Activated T-cell treated with anti-CD3 and anti-CD28 coated beads, Interleukin-2, amount 50 U/mL, for 72 hours (primary cell): ENCODE results near the gene NPRL2. TPM values are rescaled to one million over a fixed set of nuclear protein-coding genes. Genes with fewer than 3 reads are reported as not detected.
"Not testable (repeated sequence)": the region's sequence is repeated elsewhere in the genome, so short reads cannot be mapped to it uniquely, and the experiment has no call there.

Source experiments
- ATAC-seq, 2 donors: fragments of 150-1000 bp; cut with Tn5 transposase; replicated peaks in 1 of 2; 2 replicates each; pipeline ENCODE4 v1.10.0; 2021; ENCODE audit warnings: moderate library complexity in 2 of 2, mild to moderate bottlenecking in 1 of 2
- DNase-seq, 2 donors: peaks; one replicate each; pipeline ENCODE4 v3.0.0; 2021 to 2022; ENCODE audit warnings: mixed read lengths in 1 of 2
- H3K27ac Mint-ChIP-seq: one replicate; pipeline ENCODE4 v1.8.0; 2022; ENCODE audit warnings: mild to moderate bottlenecking, moderate library complexity, mixed read lengths
- H3K27me3 Mint-ChIP-seq: one replicate; pipeline ENCODE4 v1.8.0; 2022; ENCODE audit warnings: low read depth, mixed read lengths
- H3K36me3 Mint-ChIP-seq, 2 donors: one replicate each; pipeline ENCODE4 v1.8.0; 2022; ENCODE audit warnings: mixed read lengths in 2 of 2, mild to moderate bottlenecking in 1 of 2; ENCODE audit not compliant: insufficient read depth in 2 of 2
- H3K4me1 Mint-ChIP-seq: one replicate; pipeline ENCODE4 v1.8.0; 2022; ENCODE audit warnings: low read depth, mixed read lengths
- H3K4me3 Mint-ChIP-seq, 2 donors: one replicate each; pipeline ENCODE4 v1.8.0; 2022; ENCODE audit warnings: mild to moderate bottlenecking in 2 of 2, mixed read lengths in 2 of 2, moderate library complexity in 2 of 2
- H3K9me3 Mint-ChIP-seq, 2 donors: one replicate each; pipeline ENCODE4 v1.8.0; 2022; ENCODE audit warnings: mixed read lengths in 2 of 2
- total RNA-seq, 2 donors: library from RNA; stranded (reverse); gene quantifications; one replicate each; pipeline ENCODE4 v1.2.3, GENCODE V29; 2022

The NPRL2 gene
- total RNA-seq, 2 donors from 2014 or later: 46.0 to 46.4 TPM

GRCh38 chr3:50316657-50317242, 33.8 kb downstream of the NPRL2 start:
- no peaks in the 10 kb centered on the region for H3K9me3 Mint-ChIP-seq
- peak; percentile 30 to 38 for ATAC-seq
- H3K4me1 Mint-ChIP-seq: peaks cover 39% of the 10 kb centered on the region
- peak overlapping the region; percentile 13 for H3K27ac Mint-ChIP-seq
- peak overlapping the region; percentile 16 to 66 for H3K4me3 Mint-ChIP-seq
- no peaks in the 10 kb centered on the region for H3K27me3 Mint-ChIP-seq
- no peaks in the 10 kb centered on the region for H3K36me3 Mint-ChIP-seq
- peak in 1 of 2 donors; percentile 49 for DNase-seq

- Mint-ChIP-seq H3K27ac (no peak overlapping the region), H3K36me3 (no peaks in the 10 kb centered on the region), H3K27me3 (no peaks in the 10 kb centered on the region), H3K9me3 (no peaks in the 10 kb centered on the region), H3K4me1 (peaks cover 30% of the 10 kb centered on the region), H3K4me3 (no peak overlapping the region)
- ATAC-seq: no peak
- no peak for DNase-seq
These were observed 35.8 kb downstream of the NPRL2 start for GRCh38 chr3:50314816-50315215.

GRCh38 chr3:50314342-50314741, 36.2 kb downstream of the NPRL2 start:
- Mint-ChIP-seq H3K36me3 (no peaks in the 10 kb centered on the region), H3K4me3 (no peak overlapping the region), H3K27ac (no peak overlapping the region), H3K9me3 (no peaks in the 10 kb centered on the region), H3K27me3 (no peaks in the 10 kb centered on the region), H3K4me1 (peaks cover 26% of the 10 kb centered on the region)
- no peak for ATAC-seq
- DNase-seq: no peak

- peaks cover 14% of the 10 kb centered on the region for H3K4me1 Mint-ChIP-seq
- ATAC-seq, DNase-seq, H3K36me3 Mint-ChIP-seq, H3K4me3 Mint-ChIP-seq, H3K27ac Mint-ChIP-seq, H3K27me3 Mint-ChIP-seq, H3K9me3 Mint-ChIP-seq: not testable (repeated sequence)
These were observed 38.5 kb downstream of the NPRL2 start for GRCh38 chr3:50312041-50312440.

- ATAC-seq (peak; percentile 60 to 63), DNase-seq (no peak)
- peaks cover 25% of the 10 kb centered on the region for H3K4me1 Mint-ChIP-seq
- no peak overlapping the region for H3K4me3 Mint-ChIP-seq
- H3K27me3 Mint-ChIP-seq: no peaks in the 10 kb centered on the region
- no peaks in the 10 kb centered on the region for H3K9me3 Mint-ChIP-seq
- H3K27ac Mint-ChIP-seq: no peak overlapping the region
- no peaks in the 10 kb centered on the region for H3K36me3 Mint-ChIP-seq
These were observed 46.0 kb downstream of the NPRL2 start for GRCh38 chr3:50304601-50305000.

- H3K4me3 Mint-ChIP-seq: no peak within 1 kb of the TSS
- no peaks in the 10 kb centered on the region for H3K9me3 Mint-ChIP-seq
- no peak for DNase-seq
- H3K27ac Mint-ChIP-seq: no peak within 1 kb of the TSS
- H3K27me3 Mint-ChIP-seq: no peaks in the 10 kb centered on the region
- H3K4me1 Mint-ChIP-seq: peaks cover 29% of the 10 kb centered on the region
- H3K36me3 Mint-ChIP-seq: no peaks in the 10 kb centered on the region
- ATAC-seq: no peak
These were observed 47.4 kb downstream of the NPRL2 start, which contains the start of gene HYAL1 for GRCh38 chr3:50303013-50303815. Gene HYAL1 (minus strand): TSS chr3:50303574. CDS start chr3:50302956, 618 bp downstream.

GRCh38 chr3:50302095-50303012, 48.2 kb downstream of the NPRL2 start:
- ATAC-seq: no peak
- no peak overlapping the region for H3K4me3 Mint-ChIP-seq
- H3K36me3 Mint-ChIP-seq: no peaks in the 10 kb centered on the region
- H3K4me1 Mint-ChIP-seq: peaks cover 33% of the 10 kb centered on the region
- H3K27ac Mint-ChIP-seq: no peak overlapping the region
- H3K27me3 Mint-ChIP-seq: no peaks in the 10 kb centered on the region
- H3K9me3 Mint-ChIP-seq: no peaks in the 10 kb centered on the region
- no peak for DNase-seq

GRCh38 chr3:50300681-50301254, 49.8 kb downstream of the NPRL2 start:
- Mint-ChIP-seq H3K4me1 (peaks cover 33% of the 10 kb centered on the region), H3K9me3 (no peaks in the 10 kb centered on the region)

GRCh38 chr3:50299929-50300680, 50.5 kb downstream of the NPRL2 start:
- Mint-ChIP-seq H3K4me3 (peak overlapping the region; percentile 94 to 98), H3K9me3 (no peaks in the 10 kb centered on the region), H3K4me1 (peaks cover 32% of the 10 kb centered on the region), H3K36me3 (no peaks in the 10 kb centered on the region), H3K27ac (peak overlapping the region; percentile 82), H3K27me3 (no peaks in the 10 kb centered on the region)
- DNase-seq (no peak), ATAC-seq (peak in 1 of 2 donors; percentile 4)

More at GRCh38 chr3:50300681-50301254, 49.8 kb downstream of the NPRL2 start:
- DNase-seq: no peak
- no peak for ATAC-seq
- peak overlapping the region; percentile 94 to 98 for H3K4me3 Mint-ChIP-seq
- H3K27me3 Mint-ChIP-seq: no peaks in the 10 kb centered on the region
- H3K36me3 Mint-ChIP-seq: no peaks in the 10 kb centered on the region
- no peak overlapping the region for H3K27ac Mint-ChIP-seq

GRCh38 chr3:50299638-50299928, 51.0 kb downstream of the NPRL2 start:
- H3K36me3 Mint-ChIP-seq: no peaks in the 10 kb centered on the region
- H3K27me3 Mint-ChIP-seq: no peaks in the 10 kb centered on the region
- DNase-seq (no peak), ATAC-seq (no peak)
- H3K27ac Mint-ChIP-seq: peak overlapping the region; percentile 82
- H3K4me3 Mint-ChIP-seq: peak overlapping the region; percentile 94 to 98
- H3K4me1 Mint-ChIP-seq: peaks cover 27% of the 10 kb centered on the region
- H3K9me3 Mint-ChIP-seq: no peaks in the 10 kb centered on the region

GRCh38 chr3:50298836-50299637, 51.5 kb downstream of the NPRL2 start, which contains the start of the genes HYAL3 and NAA80:
Gene HYAL3 (minus strand): TSS chr3:50299405. CDS start chr3:50295602, 3,803 bp downstream.
Gene NAA80 (minus strand): TSS chr3:50299405. CDS start chr3:50297463, 1,942 bp downstream.
- H3K9me3 Mint-ChIP-seq: no peaks in the 10 kb centered on the region
- peaks cover 24% of the 10 kb centered on the region for H3K4me1 Mint-ChIP-seq
- DNase-seq: peak; percentile 99 to 100
- ATAC-seq: peak; percentile 89 to 90
- H3K27ac Mint-ChIP-seq: peak within 1 kb of the TSS; percentile 82
- H3K4me3 Mint-ChIP-seq: peak within 1 kb of the TSS; percentile 94 to 98
- H3K27me3 Mint-ChIP-seq: no peaks in the 10 kb centered on the region
- H3K36me3 Mint-ChIP-seq: no peaks in the 10 kb centered on the region
